Measurements from ENCODE around the gene JPT2. TPM values are rescaled to one million over a fixed set of nuclear protein-coding genes. Genes with fewer than 3 reads are reported as not detected.

Gene JPT2
- total RNA-seq, 1 experiment from 2014 or later: 244 TPM

GRCh38 chr16:1744338-1744840 lies 66.3 kb downstream of the JPT2 start:
- no peak for TF ChIP-seq EZH2 (IDR thresholded peaks at IDR 0.05; ENCODE audit: low read depth)
- TF ChIP-seq CTCF (conservative IDR thresholded peaks at IDR 0.05): no peak
- Histone ChIP-seq H3K9me3 (ENCODE audit: insufficient read depth, low read depth) (no peaks in the 10 kb centered on the region), H3K27ac (peak overlapping the region; percentile 100), H3K4me1 (replicated peaks; ENCODE audit: insufficient read depth) (peaks cover 49% of the 10 kb centered on the region), H3F3A (ENCODE audit: insufficient read depth, low read depth) (peaks cover 44% of the 10 kb centered on the region), H4K20me1 (ENCODE audit: insufficient read depth) (no peaks in the 10 kb centered on the region), H3K4me2 (peak overlapping the region; percentile 88), H3K9me2 (ENCODE audit: insufficient read depth) (no peaks in the 10 kb centered on the region), H3K79me2 (ENCODE audit: low read depth) (0 out of 2 replicates have a peak, but pooled peaks cover 8% of the 10 kb centered on the region), H3K36me3 (ENCODE audit: low read depth) (no peaks in the 10 kb centered on the region; the same call in 1 of the 2 replicates), H3K27me3 (ENCODE audit: insufficient read depth, low read depth) (no peaks in the 10 kb centered on the region), H2AFZ (no peak overlapping the region), H3K4me3 (no peak overlapping the region)
- DNase-seq: no peak
- ChIA-PET POLR2A (ENCODE audit: unreplicated experiment) (interaction anchor here (0.6 to 0.9 kb wide), 7 partner anchors 21 to 447 kb away, joined by 3 to 6 read pairs (median 3); no protein-coding TSS in a partner anchor), CTCF (interaction anchor here (0.5 to 1.1 kb wide), 4 partner anchors 27 to 398 kb away, joined by 3 to 7 read pairs (median 4); partner anchors contain the start of gene MAPK8IP3)
- intact Hi-C loops (cut with micrococcal nuclease; ENCODE audit: unreplicated experiment): no loop called here
- BruUV-seq (replicated peaks): no TSS peak

DNA sequence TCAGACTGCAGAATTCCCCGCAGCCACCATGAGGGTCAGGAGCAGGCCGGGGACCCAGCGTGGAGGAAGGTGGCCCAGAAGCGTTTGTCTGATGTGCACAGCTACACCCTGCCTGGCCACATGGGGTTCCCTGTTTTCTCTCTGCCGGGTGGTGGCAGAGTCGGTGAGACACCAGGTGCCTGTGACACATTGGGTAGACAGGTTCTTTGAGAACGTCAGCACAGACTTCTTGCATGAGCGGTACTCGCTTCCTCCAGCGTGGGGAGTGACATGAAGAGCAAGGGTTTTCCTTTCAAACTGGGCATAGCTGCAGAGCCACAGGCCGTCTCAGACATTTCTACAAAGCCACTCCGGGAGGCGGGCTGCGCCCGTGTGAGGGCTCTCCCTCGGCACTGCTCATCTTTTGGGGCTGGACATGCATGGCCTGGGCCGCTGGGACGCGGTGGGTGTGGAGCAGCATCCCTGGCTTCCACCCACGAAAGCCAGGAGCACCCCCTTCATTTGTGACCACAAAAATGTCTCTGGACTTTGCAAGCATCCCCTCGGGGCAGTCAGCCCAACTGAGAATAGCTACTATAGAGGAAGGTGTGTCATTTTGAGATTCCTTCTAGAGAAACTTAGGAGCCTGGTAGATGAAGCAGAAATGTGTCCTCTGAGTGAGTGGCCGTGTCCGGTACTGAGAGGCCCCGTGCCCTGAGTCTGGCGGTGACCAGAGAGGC lies 67.3 kb downstream of the JPT2 start:
- no peak overlapping the region for H2AFZ ChIP-seq
- peak overlapping the region; percentile 49; the same call in 1 of the 2 replicates for H3K4me3 ChIP-seq
- no peaks in the 10 kb centered on the region for H3K9me2 ChIP-seq (ENCODE audit: insufficient read depth)
- no peaks in the 10 kb centered on the region; the same call in 1 of the 2 replicates for H3K36me3 ChIP-seq (ENCODE audit: low read depth)
- DNase-seq: peak; percentile 91 to 94
- peaks cover 37% of the 10 kb centered on the region for H3F3A ChIP-seq (ENCODE audit: insufficient read depth, low read depth)
- ChIA-PET CTCF (interaction anchor here (0.6 to 1.7 kb wide), 4 partner anchors 40 to 1297 kb away, joined by 3 to 6 read pairs (median 4); partner anchors contain the start of gene JPT2), POLR2A (ENCODE audit: unreplicated experiment) (interaction anchor here (0.6 to 1.6 kb wide), 8 partner anchors 25 to 406 kb away, joined by 3 to 18 read pairs (median 6); partner anchors contain the start of genes NUBP2 and SPSB3)
- no peak; the same call in 1 of the 2 replicates for TF ChIP-seq CTCF (conservative IDR thresholded peaks at IDR 0.05)
- H3K79me2 ChIP-seq (ENCODE audit: low read depth): 0 out of 2 replicates have a peak, but pooled peaks cover 5% of the 10 kb centered on the region
- peaks cover 49% of the 10 kb centered on the region for H3K4me1 ChIP-seq (replicated peaks; ENCODE audit: insufficient read depth)
- peak overlapping the region; percentile 100 for H3K27ac ChIP-seq
- H3K27me3 ChIP-seq (ENCODE audit: insufficient read depth, low read depth): no peaks in the 10 kb centered on the region
- intact Hi-C loops (cut with micrococcal nuclease; ENCODE audit: unreplicated experiment): loop anchor here (1.0 kb wide), 2 partner anchors 28 to 56 kb away; partner anchors contain the start of gene MRPS34
- H3K4me2 ChIP-seq: peak overlapping the region; percentile 88
- no peaks in the 10 kb centered on the region for H3K9me3 ChIP-seq (ENCODE audit: insufficient read depth, low read depth)
- BruUV-seq (replicated peaks): no TSS peak
- no peaks in the 10 kb centered on the region for H4K20me1 ChIP-seq (ENCODE audit: insufficient read depth)
